Right kidney (tissue), 1 donor: ENCODE data around the gene SULT1C3.

Source experiments
- DNase-seq: peaks from one replicate; pipeline ENCODE4 v3.0.0-alpha.2; 2016

SULT1C3 gene

DNA sequence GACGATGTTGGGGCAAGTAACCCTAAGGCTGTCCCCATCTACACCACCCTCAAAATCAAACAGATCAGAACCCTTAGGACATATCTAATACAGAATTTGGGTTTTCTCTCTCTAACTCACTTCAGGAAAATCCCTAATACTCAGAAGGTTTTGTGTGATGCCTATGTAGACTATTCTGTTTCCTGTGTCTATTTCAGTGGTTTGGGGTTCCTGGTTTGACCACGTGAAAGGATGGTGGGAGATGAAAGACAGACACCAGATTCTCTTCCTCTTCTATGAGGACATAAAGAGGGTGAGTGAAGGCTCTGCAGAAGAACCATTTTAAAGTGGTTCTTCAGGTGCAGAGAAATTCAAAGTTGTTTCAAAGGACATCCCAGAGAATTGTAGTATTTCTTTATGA lies 65.2 kb downstream of the SULT1C3 start:
- no peak for DNase-seq

DNA sequence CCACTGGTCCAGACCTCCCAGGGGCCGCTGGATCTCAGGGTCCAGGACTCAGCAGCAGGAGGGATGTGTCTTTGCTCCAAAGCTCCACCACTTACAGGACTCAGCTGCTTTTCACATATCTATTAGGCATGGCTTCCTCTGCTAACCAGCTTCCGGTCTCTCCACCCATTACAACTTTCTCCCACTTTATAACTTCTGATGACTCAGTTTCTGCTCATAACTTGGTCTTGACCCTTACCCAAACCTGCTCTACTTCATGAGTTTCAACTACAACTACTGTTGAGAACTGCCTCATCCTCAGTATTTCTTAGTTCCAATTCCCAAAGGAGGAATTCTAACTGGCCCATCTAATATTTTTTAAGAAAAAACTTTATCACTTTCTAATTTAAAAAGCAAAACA lies 66.1 kb downstream of the SULT1C3 start:
- no peak for DNase-seq

DNA sequence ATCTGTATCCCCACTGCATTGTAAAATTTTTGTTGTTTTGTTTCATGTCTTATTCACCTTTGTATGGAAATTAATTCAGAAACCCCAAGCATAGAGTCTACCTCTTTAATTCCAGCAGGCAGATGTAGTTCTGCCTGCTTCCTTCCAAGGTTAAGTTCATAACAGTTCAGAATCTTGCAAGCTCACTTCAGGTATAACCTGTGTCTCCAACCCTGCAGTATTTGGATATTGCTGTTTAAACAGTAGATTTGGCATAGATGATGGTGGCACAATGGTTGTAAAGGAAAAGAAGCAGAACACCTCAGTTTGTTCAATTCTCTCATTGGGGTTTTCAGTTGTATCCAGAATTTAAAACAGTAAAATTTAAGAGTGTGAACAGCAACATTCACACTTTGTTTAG lies 70.1 kb downstream of the SULT1C3 start:
- DNase-seq, result no peak
